ENCODE results near the gene PPFIBP2. TPM values are rescaled to one million over a fixed set of nuclear protein-coding genes. Genes with fewer than 3 reads are reported as not detected.
A peak's percentile ranks its signal among the peaks of the same experiment; 100 is the strongest.

PPFIBP2 gene
- polyA plus RNA-seq, 3 donors = 5.5 to 22.6 (median 8.1) TPM

- 88 to 95% (median 95%) methylated on average over 4 of the region's 4 CpGs for WGBS, 3 donors
- H3K27ac ChIP-seq (ENCODE audit: low read depth, low read length) = no peak overlapping the region
Observed at GRCh38 chr11:7635708-7636107, 121.9 kb downstream of the PPFIBP2 start.

GRCh38 chr11:7636350-7636749 is 122.6 kb downstream of the PPFIBP2 start:
- H3K27ac ChIP-seq (ENCODE audit: low read depth, low read length) = no peak overlapping the region
- WGBS, 3 donors = 74 to 83% (median 78%) methylated on average over 6 of the region's 6 CpGs

GRCh38 chr11:7637447-7638157 is 123.8 kb downstream of the PPFIBP2 start:
- H3K27ac ChIP-seq (ENCODE audit: low read depth, low read length) = peak overlapping the region; percentile 11
- 57 to 73% (median 70%) methylated on average over 7 of the region's 7 CpGs for WGBS, 3 donors

- WGBS, 3 donors = 58 to 74% (median 71%) methylated on average over 5 of the region's 5 CpGs
- H3K27ac ChIP-seq (ENCODE audit: low read depth, low read length) = no peak overlapping the region
Observed at GRCh38 chr11:7638710-7639642, 125.2 kb downstream of the PPFIBP2 start.

GRCh38 chr11:7639643-7640025 is 125.8 kb downstream of the PPFIBP2 start:
- H3K27ac ChIP-seq (ENCODE audit: low read depth, low read length) = no peak overlapping the region
- 52 to 78% (median 72%) methylated on average over 5 of the region's 5 CpGs for WGBS, 3 donors

GRCh38 chr11:7640816-7641215 is 127.0 kb downstream of the PPFIBP2 start:
- H3K27ac ChIP-seq (ENCODE audit: low read depth, low read length) = no peak overlapping the region
- WGBS, 3 donors = 89 to 93% (median 90%) methylated on average over 6 of the region's 6 CpGs

- WGBS, 3 donors = 58 to 63% (median 60%) methylated on average over 4 of the region's 4 CpGs
- H3K27ac ChIP-seq (ENCODE audit: low read depth, low read length) = no peak overlapping the region
Observed at GRCh38 chr11:7642747-7643146, 128.9 kb downstream of the PPFIBP2 start.

GRCh38 chr11:7643314-7643713 is 129.5 kb downstream of the PPFIBP2 start:
- H3K27ac ChIP-seq (ENCODE audit: low read depth, low read length) = no peak overlapping the region
- WGBS, 3 donors = 88 to 89% (median 88%) methylated on average over 4 of the region's 4 CpGs

GRCh38 chr11:7645206-7645605 is 131.4 kb downstream of the PPFIBP2 start:
- WGBS, 3 donors = 88 to 94% (median 94%) methylated on average over 3 of the region's 3 CpGs
- H3K27ac ChIP-seq (ENCODE audit: low read depth, low read length) = no peak overlapping the region

- H3K27ac ChIP-seq (ENCODE audit: low read depth, low read length) = no peak overlapping the region
- WGBS, 3 donors = 90 to 95% (median 93%) methylated on average over 2 of the region's 2 CpGs
Observed at GRCh38 chr11:7646866-7647265, 133.1 kb downstream of the PPFIBP2 start.

- WGBS, 3 donors = 88 to 92% (median 92%) methylated on average over 3 of the region's 3 CpGs
Observed at GRCh38 chr11:7648264-7648663, 134.5 kb downstream of the PPFIBP2 start.

GRCh38 chr11:7651140-7651551 is 137.3 kb downstream of the PPFIBP2 start:
- H3K27ac ChIP-seq (ENCODE audit: low read depth, low read length) = no peak overlapping the region
- WGBS, 3 donors = 44 to 53% (median 45%) methylated on average over 5 of the region's 5 CpGs

More at GRCh38 chr11:7648264-7648663, 134.5 kb downstream of the PPFIBP2 start:
- H3K27ac ChIP-seq (ENCODE audit: low read depth, low read length) = no peak overlapping the region

- 82 to 90% (median 84%) methylated on average over 9 of the region's 9 CpGs for WGBS, 3 donors
- H3K27ac ChIP-seq (ENCODE audit: low read depth, low read length) = no peak overlapping the region
Observed at GRCh38 chr11:7651700-7652099, 137.9 kb downstream of the PPFIBP2 start.

- WGBS, 3 donors = 85 to 91% (median 89%) methylated on average over 4 of the region's 4 CpGs
Observed at GRCh38 chr11:7654195-7654705, 140.5 kb downstream of the PPFIBP2 start.

GRCh38 chr11:7655253-7656217 is 141.7 kb downstream of the PPFIBP2 start:
- whole genome bisulfite sequencing, 3 donors = 84 to 89% (median 86%) methylated on average over 13 to 14 of the region's 14 CpGs
- no peak overlapping the region for H3K27ac ChIP-seq (ENCODE audit: low read depth, low read length)

More at GRCh38 chr11:7654195-7654705, 140.5 kb downstream of the PPFIBP2 start:
- H3K27ac ChIP-seq (ENCODE audit: low read depth, low read length) = no peak overlapping the region

GRCh38 chr11:7656704-7657103 is 142.9 kb downstream of the PPFIBP2 start:
- H3K27ac ChIP-seq (ENCODE audit: low read depth, low read length) = no peak overlapping the region
- WGBS, 3 donors = 84 to 93% (median 90%) methylated on average over 11 of the region's 11 CpGs

GRCh38 chr11:7657306-7658025 is 143.7 kb downstream of the PPFIBP2 start:
- no peak overlapping the region for H3K27ac ChIP-seq (ENCODE audit: low read depth, low read length)
- WGBS, 3 donors = 42 to 56% (median 48%) methylated on average over 15 of the region's 15 CpGs

Measured in adipose tissue (tissue), 3 donors.